ENCODE results near the gene METRNL. TPM values are rescaled to one million over a fixed set of nuclear protein-coding genes. Genes with fewer than 3 reads are reported as not detected.

The METRNL gene
- total RNA-seq, 1 donor from 2014 or later, result 59.8 TPM

- Histone ChIP-seq H3K36me3 (peaks cover 3% of the 10 kb centered on the region), H3K9me3 (no peaks in the 10 kb centered on the region), H3K4me3 (no peak overlapping the region), H3K27ac (no peak overlapping the region), H3K4me1 (peaks cover 49% of the 10 kb centered on the region), H3K27me3 (ENCODE audit: low read depth) (peaks cover 16% of the 10 kb centered on the region)
- ATAC-seq (peak; percentile 4 to 9), DNase-seq (no peak)
- no peak for TF ChIP-seq CTCF (IDR thresholded peaks at IDR 0.05)
- intact Hi-C loops (cut with DNase I), result no loop called here
Measured at GRCh38 chr17:83100853-83101391, 21.5 kb downstream of the METRNL start.

GRCh38 chr17:83101805-83102480 is 22.5 kb downstream of the METRNL start:
- H3K36me3 ChIP-seq, result no peaks in the 10 kb centered on the region
- DNase-seq, result peak; percentile 77
- peak overlapping the region; percentile 62 for H3K27ac ChIP-seq
- intact Hi-C loops (cut with DNase I), result no loop called here
- peaks cover 16% of the 10 kb centered on the region for H3K27me3 ChIP-seq (ENCODE audit: low read depth)
- no peak overlapping the region for H3K4me3 ChIP-seq
- peak; percentile 24 to 64 for ATAC-seq
- peaks cover 51% of the 10 kb centered on the region for H3K4me1 ChIP-seq
- TF ChIP-seq CTCF (IDR thresholded peaks at IDR 0.05), result no peak
- H3K9me3 ChIP-seq, result no peaks in the 10 kb centered on the region

- ATAC-seq, result no peak
- H3K4me1 ChIP-seq, result peaks cover 43% of the 10 kb centered on the region
- no peaks in the 10 kb centered on the region for H3K36me3 ChIP-seq
- TF ChIP-seq CTCF (IDR thresholded peaks at IDR 0.05), result no peak
- intact Hi-C loops (cut with DNase I), result no loop called here
- peaks cover 16% of the 10 kb centered on the region for H3K27me3 ChIP-seq (ENCODE audit: low read depth)
- no peaks in the 10 kb centered on the region for H3K9me3 ChIP-seq
- no peak overlapping the region for H3K27ac ChIP-seq
- no peak overlapping the region for H3K4me3 ChIP-seq
- DNase-seq, result no peak
Measured at GRCh38 chr17:83103200-83103942, 24.0 kb downstream of the METRNL start.

- peaks cover 13% of the 10 kb centered on the region for H3K27me3 ChIP-seq (ENCODE audit: low read depth)
- H3K9me3 ChIP-seq, result no peaks in the 10 kb centered on the region
- TF ChIP-seq CTCF (IDR thresholded peaks at IDR 0.05), result no peak
- no peak for ATAC-seq
- DNase-seq, result no peak
- H3K4me1 ChIP-seq, result peaks cover 38% of the 10 kb centered on the region
- no peaks in the 10 kb centered on the region for H3K36me3 ChIP-seq
- no peak overlapping the region for H3K27ac ChIP-seq
- H3K4me3 ChIP-seq, result no peak overlapping the region
- intact Hi-C loops (cut with DNase I), result no loop called here
Measured at GRCh38 chr17:83103943-83104311, 24.5 kb downstream of the METRNL start.

- intact Hi-C loops (cut with DNase I), result no loop called here
- Histone ChIP-seq H3K36me3 (no peaks in the 10 kb centered on the region), H3K27ac (no peak overlapping the region), H3K4me3 (no peak overlapping the region), H3K9me3 (no peaks in the 10 kb centered on the region), H3K27me3 (ENCODE audit: low read depth) (peaks cover 6% of the 10 kb centered on the region), H3K4me1 (peaks cover 35% of the 10 kb centered on the region)
- no peak for ATAC-seq
- no peak for TF ChIP-seq CTCF (IDR thresholded peaks at IDR 0.05)
- no peak for DNase-seq
Measured at GRCh38 chr17:83104577-83105505, 25.4 kb downstream of the METRNL start.

All from lower lobe of right lung (tissue), 2 donors.